H1 (cell line): ENCODE data around the gene LRRC46. TPM values are rescaled to one million over a fixed set of nuclear protein-coding genes. Genes with fewer than 3 reads are reported as not detected.

Experiments used
- polyA plus RNA-seq, 7 experiments: library from polyadenylated mRNA; depleted of rRNA in 3 of 7; stranded (reverse) in 5 of 7; unstranded in 2 of 7; fragments of >200 nt in 5 of 7; fragments of 200-250 nt in 2 of 7; gene quantifications; 1 replicate in 5 of 7; 2 replicates in 1 of 7; 4 replicates in 1 of 7; pipeline versions ENCODE4 v1.2.1 to v1.2.3, GENCODE V29; 2011 to 2013; ENCODE audit warnings: missing spikeins in 2 of 7, mixed read lengths in 2 of 7
- total RNA-seq: library from RNA; stranded (reverse); fragmentation: NEBNext Ultra II Directional; extraction: Animal tissue kit (Norgen Biotek cat#: 25700); gene quantifications from 2 replicates; pipeline ENCODE4 v1.2.1, GENCODE V29; 2021
- TF ChIP-seq, protein P1 (sequence below): fragments of 300-600 bp; sonication (generic); IDR thresholded peaks from 2 replicates; pipeline ENCODE4 v1.7.1; 2012; ENCODE audit warnings: low read length, moderate library complexity, mild to moderate bottlenecking, inconsistent platforms; ENCODE audit not compliant: insufficient replicate concordance

LRRC46 gene
- total and polyA plus RNA-seq, 2 of the 8 experiments (the other 6 are each of a cell fraction or from before 2014, with no cell fraction given), result 0.18 TPM; not detected in 1

- TF ChIP-seq, protein P1, sequence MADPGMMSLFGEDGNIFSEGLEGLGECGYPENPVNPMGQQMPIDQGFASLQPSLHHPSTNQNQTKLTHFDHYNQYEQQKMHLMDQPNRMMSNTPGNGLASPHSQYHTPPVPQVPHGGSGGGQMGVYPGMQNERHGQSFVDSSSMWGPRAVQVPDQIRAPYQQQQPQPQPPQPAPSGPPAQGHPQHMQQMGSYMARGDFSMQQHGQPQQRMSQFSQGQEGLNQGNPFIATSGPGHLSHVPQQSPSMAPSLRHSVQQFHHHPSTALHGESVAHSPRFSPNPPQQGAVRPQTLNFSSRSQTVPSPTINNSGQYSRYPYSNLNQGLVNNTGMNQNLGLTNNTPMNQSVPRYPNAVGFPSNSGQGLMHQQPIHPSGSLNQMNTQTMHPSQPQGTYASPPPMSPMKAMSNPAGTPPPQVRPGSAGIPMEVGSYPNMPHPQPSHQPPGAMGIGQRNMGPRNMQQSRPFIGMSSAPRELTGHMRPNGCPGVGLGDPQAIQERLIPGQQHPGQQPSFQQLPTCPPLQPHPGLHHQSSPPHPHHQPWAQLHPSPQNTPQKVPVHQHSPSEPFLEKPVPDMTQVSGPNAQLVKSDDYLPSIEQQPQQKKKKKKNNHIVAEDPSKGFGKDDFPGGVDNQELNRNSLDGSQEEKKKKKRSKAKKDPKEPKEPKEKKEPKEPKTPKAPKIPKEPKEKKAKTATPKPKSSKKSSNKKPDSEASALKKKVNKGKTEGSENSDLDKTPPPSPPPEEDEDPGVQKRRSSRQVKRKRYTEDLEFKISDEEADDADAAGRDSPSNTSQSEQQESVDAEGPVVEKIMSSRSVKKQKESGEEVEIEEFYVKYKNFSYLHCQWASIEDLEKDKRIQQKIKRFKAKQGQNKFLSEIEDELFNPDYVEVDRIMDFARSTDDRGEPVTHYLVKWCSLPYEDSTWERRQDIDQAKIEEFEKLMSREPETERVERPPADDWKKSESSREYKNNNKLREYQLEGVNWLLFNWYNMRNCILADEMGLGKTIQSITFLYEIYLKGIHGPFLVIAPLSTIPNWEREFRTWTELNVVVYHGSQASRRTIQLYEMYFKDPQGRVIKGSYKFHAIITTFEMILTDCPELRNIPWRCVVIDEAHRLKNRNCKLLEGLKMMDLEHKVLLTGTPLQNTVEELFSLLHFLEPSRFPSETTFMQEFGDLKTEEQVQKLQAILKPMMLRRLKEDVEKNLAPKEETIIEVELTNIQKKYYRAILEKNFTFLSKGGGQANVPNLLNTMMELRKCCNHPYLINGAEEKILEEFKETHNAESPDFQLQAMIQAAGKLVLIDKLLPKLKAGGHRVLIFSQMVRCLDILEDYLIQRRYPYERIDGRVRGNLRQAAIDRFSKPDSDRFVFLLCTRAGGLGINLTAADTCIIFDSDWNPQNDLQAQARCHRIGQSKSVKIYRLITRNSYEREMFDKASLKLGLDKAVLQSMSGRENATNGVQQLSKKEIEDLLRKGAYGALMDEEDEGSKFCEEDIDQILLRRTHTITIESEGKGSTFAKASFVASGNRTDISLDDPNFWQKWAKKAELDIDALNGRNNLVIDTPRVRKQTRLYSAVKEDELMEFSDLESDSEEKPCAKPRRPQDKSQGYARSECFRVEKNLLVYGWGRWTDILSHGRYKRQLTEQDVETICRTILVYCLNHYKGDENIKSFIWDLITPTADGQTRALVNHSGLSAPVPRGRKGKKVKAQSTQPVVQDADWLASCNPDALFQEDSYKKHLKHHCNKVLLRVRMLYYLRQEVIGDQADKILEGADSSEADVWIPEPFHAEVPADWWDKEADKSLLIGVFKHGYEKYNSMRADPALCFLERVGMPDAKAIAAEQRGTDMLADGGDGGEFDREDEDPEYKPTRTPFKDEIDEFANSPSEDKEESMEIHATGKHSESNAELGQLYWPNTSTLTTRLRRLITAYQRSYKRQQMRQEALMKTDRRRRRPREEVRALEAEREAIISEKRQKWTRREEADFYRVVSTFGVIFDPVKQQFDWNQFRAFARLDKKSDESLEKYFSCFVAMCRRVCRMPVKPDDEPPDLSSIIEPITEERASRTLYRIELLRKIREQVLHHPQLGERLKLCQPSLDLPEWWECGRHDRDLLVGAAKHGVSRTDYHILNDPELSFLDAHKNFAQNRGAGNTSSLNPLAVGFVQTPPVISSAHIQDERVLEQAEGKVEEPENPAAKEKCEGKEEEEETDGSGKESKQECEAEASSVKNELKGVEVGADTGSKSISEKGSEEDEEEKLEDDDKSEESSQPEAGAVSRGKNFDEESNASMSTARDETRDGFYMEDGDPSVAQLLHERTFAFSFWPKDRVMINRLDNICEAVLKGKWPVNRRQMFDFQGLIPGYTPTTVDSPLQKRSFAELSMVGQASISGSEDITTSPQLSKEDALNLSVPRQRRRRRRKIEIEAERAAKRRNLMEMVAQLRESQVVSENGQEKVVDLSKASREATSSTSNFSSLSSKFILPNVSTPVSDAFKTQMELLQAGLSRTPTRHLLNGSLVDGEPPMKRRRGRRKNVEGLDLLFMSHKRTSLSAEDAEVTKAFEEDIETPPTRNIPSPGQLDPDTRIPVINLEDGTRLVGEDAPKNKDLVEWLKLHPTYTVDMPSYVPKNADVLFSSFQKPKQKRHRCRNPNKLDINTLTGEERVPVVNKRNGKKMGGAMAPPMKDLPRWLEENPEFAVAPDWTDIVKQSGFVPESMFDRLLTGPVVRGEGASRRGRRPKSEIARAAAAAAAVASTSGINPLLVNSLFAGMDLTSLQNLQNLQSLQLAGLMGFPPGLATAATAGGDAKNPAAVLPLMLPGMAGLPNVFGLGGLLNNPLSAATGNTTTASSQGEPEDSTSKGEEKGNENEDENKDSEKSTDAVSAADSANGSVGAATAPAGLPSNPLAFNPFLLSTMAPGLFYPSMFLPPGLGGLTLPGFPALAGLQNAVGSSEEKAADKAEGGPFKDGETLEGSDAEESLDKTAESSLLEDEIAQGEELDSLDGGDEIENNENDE, result no peak
Measured at GRCh38 chr17:47803751-47804150, 27.7 kb upstream of the LRRC46 start (continued).
